ENCODE results near the gene APBA3. TPM values are rescaled to one million over a fixed set of nuclear protein-coding genes. Genes with fewer than 3 reads are reported as not detected.

Gene APBA3
- total and polyA plus RNA-seq, 4 donors: 16.5 to 38.0 (median 22.6) TPM

DNA sequence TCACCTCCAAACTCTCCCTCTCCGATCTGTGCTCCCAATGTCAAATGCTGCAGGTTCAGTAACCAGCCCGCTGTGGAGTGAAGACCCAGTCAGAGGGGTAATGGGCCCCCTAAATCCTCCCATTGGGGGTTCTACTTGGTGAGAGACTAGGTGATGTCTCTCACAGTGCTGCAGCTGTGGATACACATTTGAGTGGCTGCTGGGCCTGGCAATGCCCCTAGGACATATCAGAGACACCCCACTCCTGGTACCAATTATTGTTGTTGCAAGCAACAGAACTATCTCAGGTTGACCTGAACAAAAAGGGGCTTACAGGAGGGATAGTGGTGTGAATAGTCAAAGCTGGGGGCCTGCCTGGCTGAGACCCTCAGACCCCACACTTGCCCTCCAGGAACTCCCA, 20.1 kb upstream of the APBA3 start:
- no peak overlapping the region for H3K9ac ChIP-seq (ENCODE audit: insufficient read depth in 1 of 2, low read length in 2 of 2)
- 96 to 97% methylated on average over 2 of the region's 2 CpGs for WGBS, 2 donors
- no peak overlapping the region for H3K4me3 ChIP-seq
- ATAC-seq (ENCODE audit: insufficient read depth, low FRiP score) (no peak), DNase-seq (no peak)
- H3K9me3 ChIP-seq (ENCODE audit: control insufficient read depth in 4 of 4, insufficient read depth in 3 of 4, low read length in 3 of 4): peaks cover 0 to 24% (median 13%) of the 10 kb centered on the region in 4 donors
- no peak overlapping the region for H3K27ac ChIP-seq (ENCODE audit: low read depth in 1 of 2, low read length in 1 of 2)
- no peaks in the 10 kb centered on the region for H3K36me3 ChIP-seq (ENCODE audit: control insufficient read depth in 4 of 4, insufficient read depth in 4 of 4, low read length in 4 of 4)
- H3K4me1 ChIP-seq (ENCODE audit: control insufficient read depth in 5 of 5, insufficient read depth in 5 of 5, low read length in 5 of 5): no peaks in the 10 kb centered on the region
- H3K27me3 ChIP-seq (ENCODE audit: control insufficient read depth in 3 of 3, insufficient read depth in 3 of 3, low read length in 2 of 3): peaks cover 0 to 16% (median 5%) of the 10 kb centered on the region in 3 donors
- TF ChIP-seq, protein P1, sequence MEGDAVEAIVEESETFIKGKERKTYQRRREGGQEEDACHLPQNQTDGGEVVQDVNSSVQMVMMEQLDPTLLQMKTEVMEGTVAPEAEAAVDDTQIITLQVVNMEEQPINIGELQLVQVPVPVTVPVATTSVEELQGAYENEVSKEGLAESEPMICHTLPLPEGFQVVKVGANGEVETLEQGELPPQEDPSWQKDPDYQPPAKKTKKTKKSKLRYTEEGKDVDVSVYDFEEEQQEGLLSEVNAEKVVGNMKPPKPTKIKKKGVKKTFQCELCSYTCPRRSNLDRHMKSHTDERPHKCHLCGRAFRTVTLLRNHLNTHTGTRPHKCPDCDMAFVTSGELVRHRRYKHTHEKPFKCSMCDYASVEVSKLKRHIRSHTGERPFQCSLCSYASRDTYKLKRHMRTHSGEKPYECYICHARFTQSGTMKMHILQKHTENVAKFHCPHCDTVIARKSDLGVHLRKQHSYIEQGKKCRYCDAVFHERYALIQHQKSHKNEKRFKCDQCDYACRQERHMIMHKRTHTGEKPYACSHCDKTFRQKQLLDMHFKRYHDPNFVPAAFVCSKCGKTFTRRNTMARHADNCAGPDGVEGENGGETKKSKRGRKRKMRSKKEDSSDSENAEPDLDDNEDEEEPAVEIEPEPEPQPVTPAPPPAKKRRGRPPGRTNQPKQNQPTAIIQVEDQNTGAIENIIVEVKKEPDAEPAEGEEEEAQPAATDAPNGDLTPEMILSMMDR (IDR thresholded peaks at IDR 0.05; ENCODE audit: control extremely low read depth, extremely low read depth): no peak

DNA sequence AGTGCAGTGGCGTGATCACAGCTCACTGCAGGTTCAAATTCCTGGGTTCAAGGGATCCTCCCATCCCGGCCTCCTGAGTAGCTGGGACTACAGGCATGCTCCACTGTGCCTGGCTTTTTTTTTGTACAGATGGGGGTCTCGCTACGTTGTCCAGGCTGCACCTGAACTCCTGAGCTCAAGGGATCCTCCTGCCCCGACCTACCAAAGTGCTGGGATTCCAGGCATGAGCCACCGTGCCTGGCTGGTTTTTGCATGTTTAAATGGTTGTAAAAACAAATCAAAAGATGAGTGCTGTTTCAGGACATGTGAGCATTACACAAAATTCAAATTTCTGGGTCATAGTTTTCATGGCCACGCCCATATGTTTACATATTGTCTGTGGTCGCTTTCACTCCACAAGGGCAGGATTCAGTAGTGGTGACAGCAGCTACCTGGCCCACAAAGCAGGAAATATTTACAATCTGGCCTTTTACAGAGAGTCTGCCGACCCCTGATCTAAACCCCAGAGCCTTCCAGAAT, 19.4 kb upstream of the APBA3 start:
- Histone ChIP-seq H3K27ac (ENCODE audit: low read depth in 1 of 2, low read length in 1 of 2) (no peak overlapping the region), H3K9ac (ENCODE audit: insufficient read depth in 1 of 2, low read length in 2 of 2) (no peak overlapping the region), H3K27me3 (ENCODE audit: control insufficient read depth in 3 of 3, insufficient read depth in 3 of 3, low read length in 2 of 3) (peaks cover 0 to 16% (median 3%) of the 10 kb centered on the region in 3 donors), H3K9me3 (ENCODE audit: control insufficient read depth in 4 of 4, insufficient read depth in 3 of 4, low read length in 3 of 4) (peaks cover 0 to 24% (median 13%) of the 10 kb centered on the region in 4 donors), H3K36me3 (ENCODE audit: control insufficient read depth in 4 of 4, insufficient read depth in 4 of 4, low read length in 4 of 4) (no peaks in the 10 kb centered on the region), H3K4me1 (ENCODE audit: control insufficient read depth in 5 of 5, insufficient read depth in 5 of 5, low read length in 5 of 5) (no peaks in the 10 kb centered on the region), H3K4me3 (no peak overlapping the region)
- DNase-seq (no peak), ATAC-seq (ENCODE audit: insufficient read depth, low FRiP score) (no peak)
- 88 to 94% methylated on average over 9 of the region's 9 CpGs for WGBS, 2 donors
- TF ChIP-seq, protein P1 (IDR thresholded peaks at IDR 0.05; ENCODE audit: control extremely low read depth, extremely low read depth): no peak

DNA sequence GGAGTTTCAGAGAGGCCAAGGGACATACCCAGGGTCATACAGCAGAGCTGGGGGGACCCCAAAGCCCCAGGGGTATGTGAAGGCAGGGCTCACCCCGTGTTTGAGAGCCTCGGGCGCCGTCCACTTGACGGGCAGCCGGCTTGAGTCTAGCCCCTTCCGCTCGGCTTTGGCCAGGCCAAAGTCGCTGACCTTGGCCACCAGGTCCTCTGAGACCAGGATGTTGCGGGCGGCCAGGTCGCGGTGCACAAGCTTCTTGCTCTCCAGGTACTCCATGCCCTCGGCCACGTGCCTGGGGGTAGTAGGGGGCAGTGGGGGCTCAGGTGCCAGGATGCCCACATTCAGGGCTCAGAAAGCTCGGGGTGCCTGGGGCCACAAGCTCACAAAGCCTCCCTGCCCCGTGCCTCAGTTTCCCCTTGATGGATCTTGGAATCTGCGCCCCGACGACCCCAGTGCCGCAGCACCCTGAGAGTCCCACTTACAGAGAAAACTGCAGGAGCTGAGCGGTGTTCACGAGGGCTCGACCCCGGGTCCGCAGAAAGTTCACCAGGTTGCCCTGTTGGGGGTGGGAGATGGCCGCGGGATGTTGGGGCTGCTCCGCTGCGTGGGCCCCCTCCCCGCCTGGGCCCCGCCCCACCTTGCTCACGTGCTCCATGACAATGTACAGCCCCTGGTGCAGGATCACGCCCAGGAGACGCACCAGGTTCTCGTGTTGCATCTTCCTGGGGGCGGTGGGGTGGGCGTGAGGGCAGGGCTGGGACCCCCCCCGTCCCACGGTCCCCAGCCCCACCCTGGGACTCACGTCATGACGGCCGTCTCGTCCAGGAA, 17.6 kb upstream of the APBA3 start:
- peaks cover 0 to 24% (median 13%) of the 10 kb centered on the region in 4 donors for H3K9me3 ChIP-seq (ENCODE audit: control insufficient read depth in 4 of 4, insufficient read depth in 3 of 4, low read length in 3 of 4)
- ATAC-seq (ENCODE audit: insufficient read depth, low FRiP score): no peak
- WGBS, 2 donors: 74 to 84% methylated on average over 41 to 44 of the region's 44 CpGs
- H3K27me3 ChIP-seq (ENCODE audit: control insufficient read depth in 3 of 3, insufficient read depth in 3 of 3, low read length in 2 of 3): peaks cover 0 to under 1% (median 0%) of the 10 kb centered on the region in 3 donors
- H3K9ac ChIP-seq (ENCODE audit: insufficient read depth in 1 of 2, low read length in 2 of 2): no peak overlapping the region
- TF ChIP-seq, protein P1 (IDR thresholded peaks at IDR 0.05; ENCODE audit: control extremely low read depth, extremely low read depth): no peak
- H3K4me3 ChIP-seq: no peak overlapping the region
- H3K27ac ChIP-seq (ENCODE audit: low read depth in 1 of 2, low read length in 1 of 2): no peak overlapping the region
- DNase-seq: no peak
- no peaks in the 10 kb centered on the region for H3K4me1 ChIP-seq (ENCODE audit: control insufficient read depth in 5 of 5, insufficient read depth in 5 of 5, low read length in 5 of 5)
- no peaks in the 10 kb centered on the region for H3K36me3 ChIP-seq (ENCODE audit: control insufficient read depth in 4 of 4, insufficient read depth in 4 of 4, low read length in 4 of 4)

Measured in lung (tissue), 12 donors.